Measurements from ENCODE around the gene TRIM29.

TRIM29 gene

DNA sequence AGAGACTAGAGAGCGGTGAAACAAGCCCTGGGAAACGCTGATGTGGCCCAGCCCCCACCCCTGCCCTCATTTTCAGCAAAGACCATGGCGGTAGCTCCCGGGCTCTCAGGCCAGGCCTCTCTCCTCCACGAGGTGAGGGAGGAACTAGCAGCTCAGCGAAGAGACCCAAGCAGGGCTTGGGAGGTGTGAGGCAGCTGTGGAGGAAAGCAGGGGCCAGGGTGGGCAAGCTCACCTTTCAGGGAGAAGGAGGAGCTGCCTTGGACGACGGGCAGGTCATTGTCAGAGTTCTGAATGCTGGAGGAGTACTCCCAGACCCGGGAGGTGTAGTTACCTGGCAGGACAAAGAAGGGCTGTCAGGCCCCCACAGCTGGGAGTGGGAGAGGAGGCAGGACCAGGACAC lies 19.9 kb downstream of the TRIM29 start:
- no peaks in the 10 kb centered on the region for H3K36me3 ChIP-seq (ENCODE audit: insufficient read depth, low read length)
- no peak overlapping the region for H3K4me3 ChIP-seq (ENCODE audit: low read depth, low read length)
- H3K27me3 ChIP-seq (ENCODE audit: insufficient read depth, low read length) = peaks cover 28% of the 10 kb centered on the region
- no peaks in the 10 kb centered on the region for H3K4me1 ChIP-seq (ENCODE audit: control insufficient read depth, insufficient read depth, low read length, unreplicated experiment)
- no peaks in the 10 kb centered on the region for H3K79me2 ChIP-seq (ENCODE audit: control insufficient read depth, insufficient read depth, low read length, unreplicated experiment)
- H2AFZ ChIP-seq (ENCODE audit: low read length, unreplicated experiment) = no peak overlapping the region
- no peak overlapping the region for H3K27ac ChIP-seq (ENCODE audit: low read depth, low read length)

DNA sequence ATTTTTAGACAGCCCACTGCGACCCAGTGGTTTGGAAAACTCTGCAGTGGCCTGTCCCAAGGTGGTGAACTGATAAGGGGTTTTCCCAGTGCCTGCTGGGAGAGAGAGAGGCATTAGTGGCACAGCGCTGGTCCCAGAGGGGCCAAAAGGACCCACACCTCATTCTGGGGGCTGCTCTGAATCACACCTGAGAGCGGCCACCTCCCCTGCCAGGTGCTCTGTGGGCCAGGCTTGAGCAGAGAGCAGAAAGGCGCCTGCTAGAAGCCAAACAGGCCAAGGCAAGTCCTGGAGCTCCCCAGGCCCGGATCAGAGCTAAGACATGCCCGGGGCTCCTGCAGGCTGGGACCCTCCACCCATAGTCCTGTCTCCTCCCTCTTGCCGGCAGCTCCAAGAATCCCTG lies 20.9 kb downstream of the TRIM29 start:
- peaks cover 38% of the 10 kb centered on the region for H3K27me3 ChIP-seq (ENCODE audit: insufficient read depth, low read length)
- H3K79me2 ChIP-seq (ENCODE audit: control insufficient read depth, insufficient read depth, low read length, unreplicated experiment) = no peaks in the 10 kb centered on the region
- no peak overlapping the region for H2AFZ ChIP-seq (ENCODE audit: low read length, unreplicated experiment)
- no peaks in the 10 kb centered on the region for H3K36me3 ChIP-seq (ENCODE audit: insufficient read depth, low read length)
- H3K4me3 ChIP-seq (ENCODE audit: low read depth, low read length) = no peak overlapping the region
- no peaks in the 10 kb centered on the region for H3K4me1 ChIP-seq (ENCODE audit: control insufficient read depth, insufficient read depth, low read length, unreplicated experiment)
- no peak overlapping the region for H3K27ac ChIP-seq (ENCODE audit: low read depth, low read length)

GRCh38 chr11:120115272-120116000 lies 22.5 kb downstream of the TRIM29 start:
- Histone ChIP-seq H3K79me2 (ENCODE audit: control insufficient read depth, insufficient read depth, low read length, unreplicated experiment) (no peaks in the 10 kb centered on the region), H3K27ac (ENCODE audit: low read depth, low read length) (no peak overlapping the region), H3K4me1 (ENCODE audit: control insufficient read depth, insufficient read depth, low read length, unreplicated experiment) (no peaks in the 10 kb centered on the region), H3K36me3 (ENCODE audit: insufficient read depth, low read length) (no peaks in the 10 kb centered on the region), H3K27me3 (ENCODE audit: insufficient read depth, low read length) (peaks cover 46% of the 10 kb centered on the region), H3K4me3 (ENCODE audit: low read depth, low read length) (no peak overlapping the region), H2AFZ (ENCODE audit: low read length, unreplicated experiment) (no peak overlapping the region)

- H3K4me3 ChIP-seq (ENCODE audit: low read depth, low read length) = no peak overlapping the region
- no peak overlapping the region for H3K27ac ChIP-seq (ENCODE audit: low read depth, low read length)
- H3K79me2 ChIP-seq (ENCODE audit: control insufficient read depth, insufficient read depth, low read length, unreplicated experiment) = no peaks in the 10 kb centered on the region
- no peaks in the 10 kb centered on the region for H3K4me1 ChIP-seq (ENCODE audit: control insufficient read depth, insufficient read depth, low read length, unreplicated experiment)
- H2AFZ ChIP-seq (ENCODE audit: low read length, unreplicated experiment) = no peak overlapping the region
- H3K27me3 ChIP-seq (ENCODE audit: insufficient read depth, low read length) = peaks cover 48% of the 10 kb centered on the region
- H3K36me3 ChIP-seq (ENCODE audit: insufficient read depth, low read length) = no peaks in the 10 kb centered on the region
These were observed 25.6 kb downstream of the TRIM29 start for GRCh38 chr11:120112174-120112796.

DNA sequence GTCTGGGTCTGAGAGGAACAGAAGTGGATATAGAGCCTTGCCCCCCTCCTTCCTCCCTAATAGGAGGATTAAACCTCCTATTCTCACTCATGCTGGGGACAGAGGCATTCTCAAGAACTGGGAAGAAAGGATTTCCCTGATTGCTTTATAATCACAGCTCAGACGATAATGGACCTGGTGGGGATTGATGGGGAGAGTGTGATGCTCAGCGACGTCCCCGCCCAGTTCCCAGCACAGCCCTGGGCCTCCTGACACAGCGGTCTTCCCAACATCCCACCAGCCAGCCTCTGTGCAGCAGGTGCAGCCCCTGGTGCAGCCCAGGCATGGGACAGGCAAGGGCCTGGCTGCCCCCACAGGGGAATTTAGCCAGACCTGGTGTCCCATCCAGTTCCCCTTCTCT lies 28.4 kb downstream of the TRIM29 start:
- H3K27ac ChIP-seq (ENCODE audit: low read depth, low read length) = no peak overlapping the region
- H3K27me3 ChIP-seq (ENCODE audit: insufficient read depth, low read length) = peaks cover 62% of the 10 kb centered on the region
- no peak overlapping the region for H2AFZ ChIP-seq (ENCODE audit: low read length, unreplicated experiment)
- no peaks in the 10 kb centered on the region for H3K4me1 ChIP-seq (ENCODE audit: control insufficient read depth, insufficient read depth, low read length, unreplicated experiment)
- no peaks in the 10 kb centered on the region for H3K79me2 ChIP-seq (ENCODE audit: control insufficient read depth, insufficient read depth, low read length, unreplicated experiment)
- H3K4me3 ChIP-seq (ENCODE audit: low read depth, low read length) = no peak overlapping the region
- H3K36me3 ChIP-seq (ENCODE audit: insufficient read depth, low read length) = no peaks in the 10 kb centered on the region

- no peaks in the 10 kb centered on the region for H3K36me3 ChIP-seq (ENCODE audit: insufficient read depth, low read length)
These were observed 29.1 kb downstream of the TRIM29 start for GRCh38 chr11:120108785-120109168.

GRCh38 chr11:120108154-120108784 lies 29.6 kb downstream of the TRIM29 start:
- H3K79me2 ChIP-seq (ENCODE audit: control insufficient read depth, insufficient read depth, low read length, unreplicated experiment) = no peaks in the 10 kb centered on the region
- peaks cover 62% of the 10 kb centered on the region for H3K27me3 ChIP-seq (ENCODE audit: insufficient read depth, low read length)
- no peak overlapping the region for H3K27ac ChIP-seq (ENCODE audit: low read depth, low read length)
- no peak overlapping the region for H3K4me3 ChIP-seq (ENCODE audit: low read depth, low read length)
- H3K36me3 ChIP-seq (ENCODE audit: insufficient read depth, low read length) = no peaks in the 10 kb centered on the region
- no peak overlapping the region for H2AFZ ChIP-seq (ENCODE audit: low read length, unreplicated experiment)
- H3K4me1 ChIP-seq (ENCODE audit: control insufficient read depth, insufficient read depth, low read length, unreplicated experiment) = no peaks in the 10 kb centered on the region

More at GRCh38 chr11:120108785-120109168, 29.1 kb downstream of the TRIM29 start:
- H3K79me2 ChIP-seq (ENCODE audit: control insufficient read depth, insufficient read depth, low read length, unreplicated experiment) = no peaks in the 10 kb centered on the region
- H2AFZ ChIP-seq (ENCODE audit: low read length, unreplicated experiment) = no peak overlapping the region
- no peaks in the 10 kb centered on the region for H3K4me1 ChIP-seq (ENCODE audit: control insufficient read depth, insufficient read depth, low read length, unreplicated experiment)
- H3K27ac ChIP-seq (ENCODE audit: low read depth, low read length) = no peak overlapping the region
- peaks cover 62% of the 10 kb centered on the region for H3K27me3 ChIP-seq (ENCODE audit: insufficient read depth, low read length)
- no peak overlapping the region for H3K4me3 ChIP-seq (ENCODE audit: low read depth, low read length)

DNA sequence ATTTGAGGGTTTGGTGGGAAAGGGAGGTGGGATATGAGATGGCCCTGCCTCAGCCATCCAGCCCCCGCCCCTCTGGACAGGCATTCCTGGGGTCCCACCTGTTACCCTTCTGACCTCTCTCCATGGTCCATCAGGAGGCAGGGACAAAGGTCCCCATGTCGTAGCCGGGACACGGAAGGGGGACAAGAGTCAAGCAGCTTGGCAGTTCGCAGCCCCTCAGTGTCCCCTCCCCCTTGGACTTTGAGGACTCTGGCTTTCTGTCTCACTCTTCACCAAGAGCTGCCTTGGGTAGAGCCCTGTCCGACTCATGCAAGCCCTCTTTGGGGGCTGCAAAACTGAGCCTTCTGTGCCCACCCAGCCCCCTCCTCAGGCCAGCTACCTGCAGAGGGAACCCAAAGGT lies 30.2 kb downstream of the TRIM29 start:
- no peaks in the 10 kb centered on the region for H3K79me2 ChIP-seq (ENCODE audit: control insufficient read depth, insufficient read depth, low read length, unreplicated experiment)
- H3K36me3 ChIP-seq (ENCODE audit: insufficient read depth, low read length) = no peaks in the 10 kb centered on the region
- H3K4me1 ChIP-seq (ENCODE audit: control insufficient read depth, insufficient read depth, low read length, unreplicated experiment) = no peaks in the 10 kb centered on the region
- no peak overlapping the region for H3K4me3 ChIP-seq (ENCODE audit: low read depth, low read length)
- H3K27ac ChIP-seq (ENCODE audit: low read depth, low read length) = no peak overlapping the region
- H2AFZ ChIP-seq (ENCODE audit: low read length, unreplicated experiment) = no peak overlapping the region
- H3K27me3 ChIP-seq (ENCODE audit: insufficient read depth, low read length) = peaks cover 59% of the 10 kb centered on the region

- no peak overlapping the region for H2AFZ ChIP-seq (ENCODE audit: low read length, unreplicated experiment)
- H3K4me1 ChIP-seq (ENCODE audit: control insufficient read depth, insufficient read depth, low read length, unreplicated experiment) = no peaks in the 10 kb centered on the region
- H3K4me3 ChIP-seq (ENCODE audit: low read depth, low read length) = no peak overlapping the region
- H3K79me2 ChIP-seq (ENCODE audit: control insufficient read depth, insufficient read depth, low read length, unreplicated experiment) = no peaks in the 10 kb centered on the region
- H3K36me3 ChIP-seq (ENCODE audit: insufficient read depth, low read length) = no peaks in the 10 kb centered on the region
- H3K27me3 ChIP-seq (ENCODE audit: insufficient read depth, low read length) = peaks cover 60% of the 10 kb centered on the region
- no peak overlapping the region for H3K27ac ChIP-seq (ENCODE audit: low read depth, low read length)
These were observed 31.4 kb downstream of the TRIM29 start for GRCh38 chr11:120106354-120107150.

- Histone ChIP-seq H3K27me3 (ENCODE audit: insufficient read depth, low read length) (peaks cover 65% of the 10 kb centered on the region), H3K36me3 (ENCODE audit: insufficient read depth, low read length) (no peaks in the 10 kb centered on the region), H2AFZ (ENCODE audit: low read length, unreplicated experiment) (no peak overlapping the region), H3K4me3 (ENCODE audit: low read depth, low read length) (no peak overlapping the region), H3K27ac (ENCODE audit: low read depth, low read length) (no peak overlapping the region), H3K79me2 (ENCODE audit: control insufficient read depth, insufficient read depth, low read length, unreplicated experiment) (no peaks in the 10 kb centered on the region), H3K4me1 (ENCODE audit: control insufficient read depth, insufficient read depth, low read length, unreplicated experiment) (no peaks in the 10 kb centered on the region)
These were observed 32.3 kb downstream of the TRIM29 start for GRCh38 chr11:120105576-120105975.
